GM19468 (cell line): ENCODE measurements around the gene TMEM229A.
"Not testable (repeated sequence)": the region's sequence is repeated elsewhere in the genome, so short reads cannot be mapped to it uniquely, and the experiment has no call there.

Experiments
- ATAC-seq: cut with Tn5 transposase; IDR thresholded peaks from one replicate; pipeline ENCODE4 v1.9.1; 2021; ENCODE audit warnings: mild to moderate bottlenecking, moderate library complexity, moderate number of reproducible peaks; ENCODE audit not compliant: unreplicated experiment; ENCODE audit errors: extremely low read depth

TMEM229A gene

GRCh38 chr7:124032369-124033094 lies at the start of gene TMEM229A:
TMEM229A (minus strand) TSS chr7:124033067; CDS start chr7:124033003, 64 bp downstream.
- no peak for ATAC-seq

- not testable (repeated sequence) for ATAC-seq
Observed at GRCh38 chr7:124082234-124082633, 49.4 kb upstream of the TMEM229A start.

GRCh38 chr7:124077546-124077945 lies 44.7 kb upstream of the TMEM229A start:
- ATAC-seq: no peak

DNA sequence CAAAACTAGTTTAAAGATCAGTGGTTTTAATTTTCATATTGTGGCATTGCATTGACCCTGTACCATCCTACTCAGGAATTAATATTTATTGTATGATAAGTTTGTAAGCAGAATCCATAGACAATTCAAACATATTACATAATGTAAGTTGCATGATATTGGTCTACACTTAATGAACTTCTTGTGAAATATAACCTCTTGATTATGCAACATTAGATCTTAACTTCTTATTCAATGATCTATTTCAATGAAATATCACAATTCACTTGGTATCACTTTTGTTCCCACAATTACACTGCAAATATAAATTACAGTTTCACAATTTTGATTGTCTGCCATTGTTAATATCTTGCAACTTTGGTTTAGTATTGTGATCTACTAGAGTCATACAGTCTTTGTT lies 44.0 kb upstream of the TMEM229A start:
- ATAC-seq: no peak

GRCh38 chr7:124074007-124074406 lies 41.1 kb upstream of the TMEM229A start:
- ATAC-seq: no peak

- ATAC-seq: no peak
Observed at GRCh38 chr7:124073310-124073645, 40.4 kb upstream of the TMEM229A start.

DNA sequence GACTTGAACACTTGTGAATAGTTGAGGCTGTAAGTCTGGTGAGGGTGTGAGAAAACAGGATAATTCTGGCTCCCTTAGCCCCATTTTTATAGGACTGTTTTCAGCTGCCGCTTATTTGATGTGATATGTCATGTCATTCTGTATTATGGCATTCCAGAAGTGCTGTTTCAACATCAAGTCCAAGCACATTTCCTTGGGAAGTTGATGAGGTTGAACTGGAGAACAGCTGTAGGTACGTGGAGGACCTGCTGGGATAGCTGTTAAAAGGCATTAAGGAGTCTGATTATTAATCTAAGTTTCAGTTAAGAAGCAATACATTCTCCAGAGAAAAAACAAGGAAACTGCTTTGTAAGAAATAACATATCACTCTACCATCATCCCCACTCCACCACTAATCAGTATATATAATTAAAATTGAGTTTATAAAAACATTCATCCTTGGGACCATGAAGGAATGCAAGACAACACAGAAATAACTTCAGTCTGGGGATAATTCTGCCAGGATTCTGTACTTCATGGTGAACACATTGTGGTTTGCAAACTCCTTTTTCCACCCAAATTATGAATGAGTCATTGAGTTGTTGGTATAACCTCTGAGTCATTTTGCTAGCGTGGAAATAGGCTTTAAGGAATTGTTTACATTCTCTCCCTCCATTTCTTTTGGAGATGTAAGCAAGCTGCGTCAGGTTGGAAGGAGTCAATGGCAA lies 39.9 kb upstream of the TMEM229A start:
- no peak for ATAC-seq

- no peak for ATAC-seq
Observed at GRCh38 chr7:124071843-124072242, 39.0 kb upstream of the TMEM229A start.

- no peak for ATAC-seq
Observed at GRCh38 chr7:124062171-124062570, 29.3 kb upstream of the TMEM229A start.

GRCh38 chr7:124060528-124060927 lies 27.7 kb upstream of the TMEM229A start:
- ATAC-seq: no peak

DNA sequence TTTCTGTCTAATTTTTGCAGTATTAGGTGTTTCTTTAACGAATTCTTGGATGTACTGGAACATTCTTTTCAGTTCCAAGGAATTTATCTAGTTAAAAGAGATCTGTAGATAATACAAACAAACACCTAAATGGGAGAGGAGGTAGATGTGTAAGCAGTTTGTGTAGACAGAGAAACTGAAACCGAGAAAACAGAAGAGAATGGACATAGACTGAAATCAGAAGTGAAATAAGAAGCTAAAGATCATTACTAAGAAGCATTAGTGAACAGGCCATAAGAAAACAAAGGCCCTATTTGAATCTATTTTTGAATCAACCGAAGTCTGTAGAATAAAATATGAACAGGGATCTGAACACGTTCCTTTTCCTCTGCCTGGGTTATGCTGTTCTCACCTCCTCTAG lies 26.5 kb upstream of the TMEM229A start:
- ATAC-seq: peak; percentile 98

DNA sequence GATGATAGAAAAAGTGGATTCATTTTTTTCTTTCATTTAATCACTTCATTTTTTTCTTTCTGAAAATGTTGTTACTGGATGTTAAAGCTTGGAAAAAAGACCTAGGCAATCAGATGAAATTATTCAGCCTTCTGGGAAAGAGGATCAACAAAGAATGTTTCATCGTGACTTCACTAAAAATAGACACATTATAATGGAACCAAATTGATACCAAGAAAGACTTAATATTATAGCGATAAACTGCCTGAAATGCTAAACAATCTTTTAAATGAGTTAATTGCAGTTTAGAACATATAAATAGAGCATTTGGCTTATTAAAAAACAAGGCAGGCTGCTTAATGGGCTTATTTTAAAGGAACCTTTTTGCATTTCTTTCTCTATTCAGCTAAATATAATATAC lies 25.6 kb upstream of the TMEM229A start:
- ATAC-seq: no peak

GRCh38 chr7:124057872-124058271 lies 25.0 kb upstream of the TMEM229A start:
- no peak for ATAC-seq

- ATAC-seq: no peak
Observed at GRCh38 chr7:124056234-124056633, 23.4 kb upstream of the TMEM229A start.

- ATAC-seq: no peak
Observed at GRCh38 chr7:124051681-124052377, 19.0 kb upstream of the TMEM229A start.

DNA sequence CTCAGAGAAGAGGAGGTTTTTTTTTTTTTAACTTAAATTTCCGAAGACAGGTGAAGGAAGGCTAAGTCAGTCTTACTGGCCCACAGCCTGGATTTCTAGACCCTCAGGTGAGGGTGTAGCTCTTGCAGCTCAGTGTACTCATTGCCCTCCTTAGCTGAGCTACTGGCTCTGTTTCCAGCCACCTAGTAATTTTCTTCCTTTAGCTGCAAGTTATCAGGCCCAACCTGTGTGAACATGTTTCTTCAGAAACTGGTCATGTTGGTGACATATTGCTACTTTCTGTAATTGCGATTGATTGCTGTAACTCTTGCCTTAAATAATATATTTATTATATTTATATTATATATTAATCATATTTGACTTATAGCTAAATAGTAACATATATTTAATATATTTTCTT lies 10.0 kb upstream of the TMEM229A start:
- no peak for ATAC-seq

DNA sequence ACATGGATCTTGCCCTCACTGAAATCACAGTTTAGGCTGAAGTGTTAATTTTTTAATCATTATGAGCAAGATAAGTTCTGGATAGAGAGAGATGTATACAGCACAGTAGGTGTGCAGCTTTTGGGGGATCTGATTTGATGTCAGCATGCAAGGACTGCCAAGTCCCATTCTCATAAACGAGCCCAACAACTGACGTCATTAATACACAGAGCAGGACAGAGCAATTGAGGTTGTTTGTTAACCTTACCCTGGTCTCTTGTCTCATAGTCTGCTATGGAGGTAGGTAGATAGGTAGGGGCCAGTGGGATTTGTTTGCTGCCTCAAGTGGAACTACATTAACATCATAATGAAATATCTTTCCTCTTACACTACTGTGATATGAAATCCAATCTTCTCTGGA lies 8.6 kb upstream of the TMEM229A start:
- no peak for ATAC-seq

DNA sequence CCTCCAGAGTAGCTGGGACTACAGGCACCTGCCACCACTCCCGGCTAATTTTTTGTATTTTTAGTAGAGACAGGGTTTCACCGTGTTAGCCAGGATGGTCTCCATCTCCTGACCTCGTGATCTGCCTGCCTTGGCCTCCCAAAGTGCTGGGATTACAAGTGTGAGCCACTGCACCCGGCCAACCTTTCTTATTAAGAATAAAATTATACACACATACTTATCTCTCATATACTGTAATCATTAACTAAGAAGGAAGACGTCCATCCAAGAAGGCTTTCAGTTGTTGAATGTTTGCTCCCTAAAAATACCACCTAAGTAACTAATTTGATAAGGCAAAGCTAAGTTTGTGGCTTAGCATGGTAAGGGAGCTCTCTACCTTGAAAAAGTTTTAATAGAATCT lies 5.0 kb upstream of the TMEM229A start:
- ATAC-seq: not testable (repeated sequence)

- ATAC-seq: no peak
Observed at GRCh38 chr7:124035706-124036105, 2.8 kb upstream of the TMEM229A start.

DNA sequence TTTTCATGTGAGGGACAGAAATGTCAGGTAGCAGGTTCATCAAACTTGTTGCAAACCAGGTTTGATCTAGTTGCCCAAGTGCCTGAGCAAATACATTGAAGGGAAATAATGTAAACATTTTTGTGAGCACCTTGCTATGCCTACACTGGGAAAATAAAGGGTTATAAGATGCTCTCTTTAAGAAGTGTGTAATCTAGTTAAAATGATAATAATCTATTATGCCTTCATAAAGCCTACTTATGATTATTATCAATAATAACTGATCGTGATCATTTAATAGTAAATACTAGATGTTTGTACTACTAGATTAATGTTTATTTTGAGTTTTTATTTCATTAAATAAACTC lies 1.9 kb upstream of the TMEM229A start:
- no peak for ATAC-seq
